H1 (cell line): Measurements from ENCODE around the gene EVI5. TPM values are rescaled to one million over a fixed set of nuclear protein-coding genes. Genes with fewer than 3 reads are reported as not detected.

Experiments
- CREB1 ChIP-seq: IDR thresholded peaks from 2 replicates; pipeline ENCODE4 v1.6.1; 2012; ENCODE audit warnings: inconsistent platforms
- USF2 ChIP-seq: IDR thresholded peaks from 2 replicates; pipeline ENCODE4 v1.6.1; 2011; ENCODE audit warnings: low read length, improper control_type of control experiment
- polyA plus RNA-seq, 7 experiments: library from polyadenylated mRNA; depleted of rRNA in 3 of 7; stranded (reverse) in 5 of 7; unstranded in 2 of 7; fragments of >200 nt in 5 of 7; fragments of 200-250 nt in 2 of 7; gene quantifications; 1 replicate in 5 of 7; 2 replicates in 1 of 7; 4 replicates in 1 of 7; pipeline versions ENCODE4 v1.2.1 to v1.2.3, GENCODE V29; 2011 to 2013; ENCODE audit warnings: missing spikeins in 2 of 7, mixed read lengths in 2 of 7
- total RNA-seq: library from RNA; stranded (reverse); fragmentation: NEBNext Ultra II Directional; extraction: Animal tissue kit (Norgen Biotek cat#: 25700); gene quantifications from 2 replicates; pipeline ENCODE4 v1.2.1, GENCODE V29; 2021

The EVI5 gene
- total and polyA plus RNA-seq, 2 of the 8 experiments (the other 6 are each of a cell fraction or from before 2014, with no cell fraction given) = 1.7 to 13.7 TPM

- TF ChIP-seq USF2 = no peak
- TF ChIP-seq CREB1 = no peak
- TF ChIP-seq, all 59 proteins: peak for 0
Observed at GRCh38 chr1:92698932-92699331, 86.0 kb downstream of the EVI5 start (continued).
